HG03097 (cell line): ENCODE measurements around the gene NECTIN1.

ENCODE experiments used
- ATAC-seq: cut with Tn5 transposase; IDR thresholded peaks from one replicate; pipeline ENCODE4 v1.9.1; 2021; ENCODE audit not compliant: unreplicated experiment, low FRiP score

NECTIN1 gene

DNA sequence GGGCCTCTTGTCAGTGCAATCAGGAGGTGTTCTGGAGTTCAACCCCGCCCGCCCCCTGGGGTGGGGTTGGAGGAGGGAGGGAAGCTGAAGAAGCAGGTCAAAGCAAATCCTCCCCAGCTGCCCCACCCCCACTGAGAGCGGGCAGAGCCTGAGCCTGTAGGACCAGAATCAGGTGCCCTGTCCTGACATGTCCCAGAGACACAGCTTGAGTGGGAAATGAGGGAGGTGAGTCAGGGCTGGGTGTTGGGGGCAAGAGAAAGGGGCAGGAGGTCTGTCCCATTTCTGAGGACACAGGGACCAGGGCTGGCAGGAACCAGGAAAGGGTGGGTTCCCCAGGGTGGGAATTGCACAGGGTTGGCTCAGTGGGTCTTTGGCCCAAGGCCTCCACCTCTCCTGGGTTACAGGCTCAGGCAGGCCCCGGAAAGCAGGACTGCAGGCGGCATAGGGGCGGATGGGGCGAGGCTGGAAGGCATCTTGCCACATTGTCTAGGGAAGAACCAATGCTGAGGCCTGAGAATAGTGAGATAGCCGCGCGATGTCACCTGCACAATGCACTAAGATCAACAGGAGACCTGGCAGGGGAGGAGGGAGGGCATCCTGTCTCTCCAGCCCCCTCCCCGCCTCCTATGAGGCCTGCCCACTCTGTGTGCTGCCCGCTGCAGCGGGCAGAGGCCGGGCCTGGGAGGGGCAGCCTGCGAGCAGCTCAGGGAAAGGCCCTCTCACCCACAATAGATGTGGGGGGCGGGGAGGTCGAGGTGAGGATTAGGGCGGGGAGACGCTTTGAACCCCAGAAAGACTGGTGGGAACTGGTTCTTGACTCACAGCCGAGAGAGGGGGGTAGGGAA is 32.4 kb downstream of the NECTIN1 start:
- ATAC-seq = no peak

DNA sequence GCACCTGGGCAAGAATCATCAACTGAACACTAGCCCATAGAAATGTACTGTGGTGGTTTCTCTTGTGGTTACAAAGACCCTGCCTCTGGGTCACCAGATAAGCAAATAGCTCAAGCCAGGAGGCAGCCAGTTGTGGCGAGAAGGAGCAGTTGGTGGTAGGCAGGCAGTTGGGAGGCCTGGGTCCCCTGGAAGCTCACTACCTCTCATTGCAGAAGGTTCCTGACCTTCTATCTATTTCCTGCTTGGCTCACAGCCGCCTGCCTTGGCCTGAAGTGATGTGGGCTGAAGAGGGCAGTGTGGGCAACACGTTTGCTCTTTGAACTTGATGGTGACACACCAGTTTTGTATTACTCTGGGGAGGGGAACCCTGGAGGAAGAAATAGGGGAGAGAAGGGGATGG is 34.7 kb downstream of the NECTIN1 start:
- no peak for ATAC-seq

DNA sequence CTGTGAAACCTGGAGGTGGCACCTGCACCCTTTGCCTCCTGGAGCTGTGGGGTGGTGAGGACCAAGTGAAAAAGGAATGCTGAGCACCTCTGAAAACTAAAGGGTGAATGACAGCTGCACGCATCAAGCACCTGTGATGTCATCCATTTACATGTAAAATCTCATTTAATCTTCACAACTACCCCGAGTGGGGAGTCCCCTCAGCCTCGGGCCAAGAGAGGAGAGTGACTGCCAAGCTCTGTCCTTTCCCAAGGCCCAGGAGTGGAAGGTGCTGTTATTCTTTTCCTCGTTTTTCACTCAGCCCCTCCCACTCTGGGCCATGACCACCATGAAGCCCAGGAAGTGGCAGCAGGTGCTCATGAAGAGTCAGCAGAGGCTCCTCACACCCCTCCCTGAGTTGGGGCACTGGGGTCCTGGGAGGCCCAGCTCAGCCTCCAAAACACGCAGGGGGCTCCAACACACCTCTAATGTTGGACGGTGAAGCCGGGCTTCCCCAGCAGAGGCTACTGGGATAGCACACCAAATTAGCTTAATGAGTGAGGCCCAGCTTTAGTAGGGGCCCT is 35.7 kb downstream of the NECTIN1 start:
- ATAC-seq = no peak

DNA sequence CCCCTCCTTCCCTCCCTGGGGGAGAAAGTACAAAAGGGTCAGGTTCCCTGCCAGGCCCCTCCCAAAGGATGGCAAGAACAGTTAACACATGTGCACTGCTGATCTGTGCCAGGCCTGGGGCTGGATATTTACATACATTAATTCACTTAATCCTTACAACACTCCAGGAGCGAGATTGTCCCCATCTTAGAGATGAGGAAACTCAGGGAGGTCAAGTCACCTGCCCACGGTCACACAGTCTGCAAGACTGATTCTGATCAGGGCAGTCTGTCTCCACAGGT is 36.5 kb downstream of the NECTIN1 start:
- no peak for ATAC-seq

DNA sequence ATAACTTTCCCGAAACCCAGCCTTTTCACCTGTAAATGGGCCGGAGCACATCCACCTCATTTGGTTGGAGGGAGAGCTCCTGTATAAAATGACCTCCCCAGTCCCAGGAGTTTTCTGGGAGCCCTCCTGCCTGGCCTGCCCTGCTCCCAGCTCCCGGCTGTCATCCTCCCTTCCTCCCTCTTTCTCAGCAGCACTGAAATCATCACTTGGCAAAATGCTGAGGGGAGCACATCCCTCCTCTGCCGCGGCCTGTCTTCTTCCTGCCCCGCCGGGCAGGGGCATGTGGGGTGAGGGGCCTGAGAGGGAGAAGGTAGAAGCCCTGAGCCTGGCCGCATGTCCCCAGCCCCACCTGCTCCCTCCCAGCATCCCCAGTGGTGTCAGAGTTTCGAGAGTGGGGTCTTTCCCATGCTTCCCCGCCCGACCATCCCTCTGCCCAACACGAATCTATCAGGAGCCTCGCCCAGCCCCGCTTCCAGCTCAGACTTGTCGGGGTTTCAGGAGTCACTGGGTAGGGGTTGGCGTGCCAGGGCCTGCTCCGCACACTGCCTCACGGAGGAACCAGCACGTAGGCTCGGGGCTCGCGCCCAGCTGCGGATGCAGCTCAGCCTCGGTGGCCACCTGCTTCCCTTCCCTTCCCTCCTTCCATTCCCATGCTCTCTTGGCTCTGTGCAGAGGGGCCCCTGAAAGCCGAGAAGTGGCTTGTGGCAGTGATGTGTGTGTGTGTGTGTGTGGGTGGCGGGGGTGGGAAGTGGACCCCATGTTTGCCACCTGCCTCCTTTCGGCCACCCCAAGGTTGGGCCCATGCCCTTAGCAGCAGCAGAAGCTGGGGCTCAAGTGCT is 37.1 kb downstream of the NECTIN1 start:
- ATAC-seq = no peak

- no peak for ATAC-seq
Observed at GRCh38 chr11:119691020-119691666, 37.9 kb downstream of the NECTIN1 start.

- no peak for ATAC-seq
Observed at GRCh38 chr11:119689302-119689701, 39.7 kb downstream of the NECTIN1 start.

- ATAC-seq = no peak
Observed at GRCh38 chr11:119688356-119688755, 40.6 kb downstream of the NECTIN1 start.

- no peak for ATAC-seq
Observed at GRCh38 chr11:119687373-119688046, 41.5 kb downstream of the NECTIN1 start.

DNA sequence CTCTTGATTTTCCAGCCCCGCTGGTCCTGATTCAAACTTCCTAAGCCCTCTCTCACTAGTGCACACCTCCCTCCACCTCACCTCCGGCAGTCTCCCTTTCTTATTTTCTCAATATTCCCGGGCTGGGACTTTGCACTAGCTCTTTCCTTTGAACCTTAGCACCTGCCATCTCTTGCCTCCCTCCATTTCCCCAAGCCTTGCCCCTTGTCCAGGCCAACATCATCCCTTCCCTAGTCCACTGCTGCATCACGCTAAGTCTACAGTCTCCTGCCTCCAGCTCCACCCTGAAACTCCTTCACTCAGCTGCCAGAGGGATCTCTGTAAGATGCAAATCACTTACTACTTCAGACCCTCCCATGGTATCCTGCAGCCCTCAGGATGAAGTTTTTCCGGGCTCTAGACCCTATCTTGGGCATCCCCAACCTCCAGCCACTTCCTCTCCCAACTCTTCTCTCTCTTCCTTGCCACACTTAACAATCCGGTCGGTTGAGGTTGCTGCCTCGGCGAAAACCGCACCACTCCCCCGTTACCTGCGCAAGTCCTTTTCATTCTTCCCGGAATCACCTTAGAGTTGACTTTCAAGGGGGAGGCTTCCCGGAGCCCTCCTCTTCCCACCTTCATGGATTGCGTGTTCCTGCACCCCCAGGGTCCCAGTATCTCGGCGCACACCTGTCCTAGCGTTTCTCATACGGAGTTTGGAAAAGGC is 42.7 kb downstream of the NECTIN1 start:
- no peak for ATAC-seq

GRCh38 chr11:119685111-119685746 is 43.8 kb downstream of the NECTIN1 start:
- no peak for ATAC-seq

- ATAC-seq = no peak
Observed at GRCh38 chr11:119684361-119685110, 44.5 kb downstream of the NECTIN1 start.

DNA sequence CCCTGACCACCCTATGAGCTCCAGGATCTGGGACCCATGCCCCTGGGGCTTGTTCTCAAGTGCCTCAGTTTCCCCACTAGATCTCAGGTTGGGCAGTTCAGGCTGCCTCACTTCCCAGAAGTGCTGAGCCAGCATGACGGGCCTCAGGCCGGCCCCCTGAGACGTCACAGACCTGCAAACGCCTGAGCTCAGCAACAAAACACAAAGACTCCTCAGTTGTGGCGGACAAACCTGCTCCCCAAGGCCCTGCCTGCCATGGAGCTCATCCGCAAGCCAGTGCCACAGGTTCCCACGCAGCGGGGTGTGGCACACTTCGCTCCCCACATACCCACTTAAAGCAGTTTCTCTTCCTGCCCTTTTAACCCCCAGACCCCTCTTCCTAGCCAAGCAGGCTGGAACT is 45.2 kb downstream of the NECTIN1 start:
- ATAC-seq = no peak

- ATAC-seq = no peak
Observed at GRCh38 chr11:119681361-119681910, 47.6 kb downstream of the NECTIN1 start.

GRCh38 chr11:119680541-119681360 is 48.2 kb downstream of the NECTIN1 start:
- no peak for ATAC-seq

GRCh38 chr11:119679346-119679745 is 49.7 kb downstream of the NECTIN1 start:
- ATAC-seq = no peak

- ATAC-seq = no peak
Observed at GRCh38 chr11:119678351-119678750, 50.6 kb downstream of the NECTIN1 start.

DNA sequence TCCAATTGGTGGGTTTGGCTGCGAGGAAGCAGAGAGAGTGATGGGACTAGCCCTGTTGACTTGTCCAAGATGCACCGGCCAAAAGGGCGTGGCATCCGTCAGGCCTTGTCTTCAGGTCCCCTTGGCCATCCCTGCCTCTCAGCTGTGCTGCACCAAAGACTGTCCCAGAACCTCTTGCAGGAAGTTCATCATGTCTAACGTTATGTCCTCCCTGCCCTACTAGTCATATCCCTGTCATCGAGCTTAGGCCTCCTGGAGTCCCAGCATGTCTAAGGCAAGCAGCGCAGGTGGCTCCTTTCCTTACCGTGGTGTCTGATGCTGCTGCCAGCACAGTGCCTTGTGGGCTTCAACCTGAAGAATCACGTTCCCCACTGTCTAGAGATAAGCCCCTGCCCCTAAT is 51.2 kb downstream of the NECTIN1 start:
- ATAC-seq = no peak
